OCI-LY3 (cell line): ENCODE results near the gene HSF2BP.
"Not testable (repeated sequence)": the region's sequence is repeated elsewhere in the genome, so short reads cannot be mapped to it uniquely, and the experiment has no call there.

Experiments
- EZH2phosphoT487 ChIP-seq: fragments of 200-600 bp; shearing (Covaris generic); IDR thresholded peaks from 2 replicates; pipeline ENCODE4 v1.6.1; 2018; ENCODE audit warnings: antibody characterized with exemption, mixed run types, low read depth
- TF ChIP-seq, protein P1 (sequence below): fragments of 200-600, 300-600 bp; sonication (generic); IDR thresholded peaks from 2 replicates; pipeline ENCODE4 v1.5.1; 2014; ENCODE audit warnings: antibody characterized with exemption, low read length, low read depth

DNA sequence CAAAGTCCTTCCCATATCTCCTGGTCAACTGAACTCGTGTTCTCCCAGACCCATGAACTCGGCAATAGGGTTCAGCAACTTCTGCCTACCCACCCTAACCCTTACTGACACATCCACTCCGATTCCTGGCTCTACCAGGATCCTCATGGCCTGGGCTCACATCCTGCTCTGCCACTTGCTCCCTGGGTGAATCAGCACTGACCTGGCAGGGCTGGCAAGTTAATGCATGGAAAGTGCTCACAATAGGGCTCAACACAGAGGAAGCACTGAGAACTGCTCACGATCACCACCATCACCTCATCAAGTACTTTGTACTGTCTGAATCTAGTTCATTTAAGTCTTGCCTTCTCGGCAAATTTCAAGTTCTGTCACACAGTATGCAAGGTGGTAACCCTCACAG lies 96.8 kb downstream of the HSF2BP start:
- TF ChIP-seq, protein P1, sequence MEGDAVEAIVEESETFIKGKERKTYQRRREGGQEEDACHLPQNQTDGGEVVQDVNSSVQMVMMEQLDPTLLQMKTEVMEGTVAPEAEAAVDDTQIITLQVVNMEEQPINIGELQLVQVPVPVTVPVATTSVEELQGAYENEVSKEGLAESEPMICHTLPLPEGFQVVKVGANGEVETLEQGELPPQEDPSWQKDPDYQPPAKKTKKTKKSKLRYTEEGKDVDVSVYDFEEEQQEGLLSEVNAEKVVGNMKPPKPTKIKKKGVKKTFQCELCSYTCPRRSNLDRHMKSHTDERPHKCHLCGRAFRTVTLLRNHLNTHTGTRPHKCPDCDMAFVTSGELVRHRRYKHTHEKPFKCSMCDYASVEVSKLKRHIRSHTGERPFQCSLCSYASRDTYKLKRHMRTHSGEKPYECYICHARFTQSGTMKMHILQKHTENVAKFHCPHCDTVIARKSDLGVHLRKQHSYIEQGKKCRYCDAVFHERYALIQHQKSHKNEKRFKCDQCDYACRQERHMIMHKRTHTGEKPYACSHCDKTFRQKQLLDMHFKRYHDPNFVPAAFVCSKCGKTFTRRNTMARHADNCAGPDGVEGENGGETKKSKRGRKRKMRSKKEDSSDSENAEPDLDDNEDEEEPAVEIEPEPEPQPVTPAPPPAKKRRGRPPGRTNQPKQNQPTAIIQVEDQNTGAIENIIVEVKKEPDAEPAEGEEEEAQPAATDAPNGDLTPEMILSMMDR: not testable (repeated sequence)
- TF ChIP-seq EZH2phosphoT487: not testable (repeated sequence)
